Mesodermal cell (in vitro differentiated cells): ENCODE data around the gene DPYD.

ENCODE experiments used
- H3K27ac ChIP-seq: 2 replicates; pipeline ENCODE4 v1.7.0; 2013; ENCODE audit warnings: mild to moderate bottlenecking, low read depth, low read length, moderate library complexity; ENCODE audit not compliant: severe bottlenecking
- H3K36me3 ChIP-seq: 2 replicates; pipeline ENCODE4 v1.7.1; 2013; ENCODE audit warnings: mild to moderate bottlenecking, low read length, moderate library complexity; ENCODE audit not compliant: control insufficient read depth, insufficient read depth
- H3K4me1 ChIP-seq: one replicate; pipeline ENCODE4 v1.7.1; 2013; ENCODE audit warnings: mild to moderate bottlenecking, low read length; ENCODE audit not compliant: insufficient read depth, control insufficient read depth, poor library complexity, severe bottlenecking
- H3K4me3 ChIP-seq: 2 replicates; pipeline ENCODE4 v1.7.0; 2013; ENCODE audit warnings: low read length, control low read depth, mild to moderate bottlenecking; ENCODE audit not compliant: insufficient read depth, poor library complexity, severe bottlenecking; ENCODE audit errors: extremely low read depth
- H3K9me3 ChIP-seq: 2 replicates; pipeline ENCODE4 v1.7.1; 2013; ENCODE audit warnings: mild to moderate bottlenecking, low read length, moderate library complexity; ENCODE audit not compliant: control insufficient read depth
- WGBS, 2 experiments: methylation state at CpG; one replicate each; pipeline ENCODE4 v1.1.5; 2013; ENCODE audit warnings: missing lambda C conversion rate in 2 of 2; ENCODE audit not compliant: insufficient coverage in 2 of 2; 5-methylcytosine and 5-hydroxymethylcytosine counted together

The DPYD gene

GRCh38 chr1:97414682-97415312, 506.0 kb downstream of the DPYD start:
- 100% methylated on average over 1 to 2 of the region's 3 CpGs for WGBS, 2 experiments
- H3K9me3 ChIP-seq, result no peaks in the 10 kb centered on the region
- H3K36me3 ChIP-seq, result no peaks in the 10 kb centered on the region
- no peaks in the 10 kb centered on the region for H3K4me1 ChIP-seq
- no peak overlapping the region for H3K27ac ChIP-seq
- no peak overlapping the region for H3K4me3 ChIP-seq

GRCh38 chr1:97412737-97413136, 508.1 kb downstream of the DPYD start:
- Histone ChIP-seq H3K9me3 (no peaks in the 10 kb centered on the region), H3K27ac (no peak overlapping the region), H3K36me3 (no peaks in the 10 kb centered on the region), H3K4me1 (no peaks in the 10 kb centered on the region), H3K4me3 (no peak overlapping the region)
- 80% methylated on average over 1 of the region's 1 CpG; no CpG with 5 or more reads in 1 of the 2 experiments for WGBS, 2 experiments

- H3K27ac ChIP-seq, result no peak overlapping the region
- no peaks in the 10 kb centered on the region for H3K36me3 ChIP-seq
- H3K9me3 ChIP-seq, result no peaks in the 10 kb centered on the region
- WGBS, 2 experiments, result 82 to 89% methylated on average over 2 of the region's 4 CpGs
- H3K4me3 ChIP-seq, result no peak overlapping the region
- H3K4me1 ChIP-seq, result no peaks in the 10 kb centered on the region
Measured at GRCh38 chr1:97412166-97412565, 508.7 kb downstream of the DPYD start.

GRCh38 chr1:97396463-97396862, 524.4 kb downstream of the DPYD start:
- Histone ChIP-seq H3K36me3 (no peaks in the 10 kb centered on the region), H3K27ac (no peak overlapping the region), H3K4me1 (no peaks in the 10 kb centered on the region), H3K4me3 (no peak overlapping the region), H3K9me3 (no peaks in the 10 kb centered on the region)
- 83 to 90% methylated on average over 2 of the region's 3 CpGs for WGBS, 2 experiments

GRCh38 chr1:97392701-97393100, 528.1 kb downstream of the DPYD start:
- Histone ChIP-seq H3K4me3 (no peak overlapping the region), H3K4me1 (no peaks in the 10 kb centered on the region), H3K27ac (peak overlapping the region; percentile 31), H3K36me3 (no peaks in the 10 kb centered on the region), H3K9me3 (no peaks in the 10 kb centered on the region)

- no peaks in the 10 kb centered on the region for H3K9me3 ChIP-seq
- peaks cover 3% of the 10 kb centered on the region for H3K4me1 ChIP-seq
- WGBS, 2 experiments, result 73 to 100% methylated on average over 1 to 2 of the region's 2 CpGs
- H3K36me3 ChIP-seq, result no peaks in the 10 kb centered on the region
- no peak overlapping the region for H3K27ac ChIP-seq
- H3K4me3 ChIP-seq, result no peak overlapping the region
Measured at GRCh38 chr1:97385536-97386277, 535.1 kb downstream of the DPYD start.

- H3K9me3 ChIP-seq, result no peaks in the 10 kb centered on the region
- peak overlapping the region; percentile 10 for H3K27ac ChIP-seq
- H3K4me1 ChIP-seq, result peaks cover 3% of the 10 kb centered on the region
- H3K4me3 ChIP-seq, result no peak overlapping the region
- WGBS, 2 experiments, result 93 to 98% methylated on average over 3 to 4 of the region's 5 CpGs
- no peaks in the 10 kb centered on the region for H3K36me3 ChIP-seq
Measured at GRCh38 chr1:97384294-97384968, 536.4 kb downstream of the DPYD start.

- no peaks in the 10 kb centered on the region for H3K9me3 ChIP-seq
- 63% methylated on average over 2 of the region's 4 CpGs; no CpG with 5 or more reads in 1 of the 2 experiments for WGBS, 2 experiments
Measured at GRCh38 chr1:97383797-97384196, 537.0 kb downstream of the DPYD start.

GRCh38 chr1:97382206-97382605, 538.6 kb downstream of the DPYD start:
- peaks cover 3% of the 10 kb centered on the region for H3K4me1 ChIP-seq
- no peak overlapping the region for H3K4me3 ChIP-seq
- WGBS, 2 experiments, result no CpG with 5 or more reads among the region's 1 CpG
- no peaks in the 10 kb centered on the region for H3K36me3 ChIP-seq
- no peak overlapping the region for H3K27ac ChIP-seq
- no peaks in the 10 kb centered on the region for H3K9me3 ChIP-seq

More at GRCh38 chr1:97383797-97384196, 537.0 kb downstream of the DPYD start:
- Histone ChIP-seq H3K27ac (no peak overlapping the region), H3K4me1 (peaks cover 3% of the 10 kb centered on the region), H3K4me3 (no peak overlapping the region), H3K36me3 (no peaks in the 10 kb centered on the region)

GRCh38 chr1:97379387-97380075, 541.3 kb downstream of the DPYD start:
- Histone ChIP-seq H3K36me3 (no peaks in the 10 kb centered on the region), H3K4me3 (no peak overlapping the region), H3K9me3 (no peaks in the 10 kb centered on the region), H3K27ac (no peak overlapping the region), H3K4me1 (peaks cover 2% of the 10 kb centered on the region)
- 90% methylated on average over 2 of the region's 4 CpGs; no CpG with 5 or more reads in 1 of the 2 experiments for WGBS, 2 experiments
